Caco-2 (cell line): Measurements from ENCODE around the gene SMIM36. TPM values are rescaled to one million over a fixed set of nuclear protein-coding genes. Genes with fewer than 3 reads are reported as not detected.

Experiments used
- BruUV-seq: library from RNA; stranded (reverse); fragments of 400-500 nt; replicated peaks from 2 replicates; lab custom pipeline; 2021; lab: Mats Ljungman, UMichigan
- CTCF ChIA-PET: fragments of 300-600 bp; sonication (Branson Sonifier 250); formaldehyde crosslinking; loops from one replicate; lab custom pipeline; 2022; ENCODE audit warnings: antibody characterized with exemption; lab: Charles Lee
- POLR2A ChIA-PET: fragments of 300-600 bp; sonication (Branson Sonifier 250); formaldehyde crosslinking; loops from one replicate; lab custom pipeline; 2022; ENCODE audit warnings: antibody characterized with exemption; lab: Charles Lee
- DNase-seq, 2 experiments: peaks; one replicate each; pipeline versions ENCODE4 v3.0.0 to v3.0.0-alpha.2; 2020 to 2022
- H3K27me3 ChIP-seq: replicated peaks from 2 replicates; pipeline ENCODE4 v1.6.0; 2011; ENCODE audit warnings: low read length; ENCODE audit not compliant: control insufficient read depth, insufficient read depth
- H3K36me3 ChIP-seq: 2 replicates; pipeline ENCODE4 v1.5.1; 2011; ENCODE audit warnings: low read length; ENCODE audit not compliant: control insufficient read depth, insufficient read depth
- H3K4me1 ChIP-seq: fragments of 250-450 bp; sonication (Bioruptor Pico); 2 replicates; pipeline ENCODE4 v1.5.1; 2020; ENCODE audit warnings: mild to moderate bottlenecking
- H3K4me3 ChIP-seq: 2 replicates; pipeline ENCODE4 v1.5.1; 2011; ENCODE audit warnings: low read depth, mild to moderate bottlenecking, control low read depth, low read length
- H3K9me3 ChIP-seq: fragments of 250-450 bp; sonication (Bioruptor Pico); 2 replicates; pipeline ENCODE4 v1.5.1; 2020; ENCODE audit warnings: mild to moderate bottlenecking, moderate library complexity
- H3K27ac Mint-ChIP-seq: one replicate; pipeline ENCODE4 v1.8.0; 2022; ENCODE audit warnings: mixed read lengths; ENCODE audit not compliant: unreplicated experiment
- H3K27me3 Mint-ChIP-seq: one replicate; pipeline ENCODE4 v1.8.0; 2022; ENCODE audit warnings: mixed read lengths; ENCODE audit not compliant: insufficient read depth, unreplicated experiment
- H3K36me3 Mint-ChIP-seq: one replicate; pipeline ENCODE4 v1.8.0; 2022; ENCODE audit warnings: mild to moderate bottlenecking, mixed read lengths; ENCODE audit not compliant: insufficient read depth, unreplicated experiment
- H3K4me1 Mint-ChIP-seq: one replicate; pipeline ENCODE4 v1.8.0; 2022; ENCODE audit warnings: low read depth, mixed read lengths; ENCODE audit not compliant: unreplicated experiment
- H3K4me3 Mint-ChIP-seq: one replicate; pipeline ENCODE4 v1.8.0; 2022; ENCODE audit warnings: mild to moderate bottlenecking, moderate library complexity, mixed read lengths; ENCODE audit not compliant: unreplicated experiment
- H3K9me3 Mint-ChIP-seq: one replicate; pipeline ENCODE4 v1.8.0; 2022; ENCODE audit warnings: mixed read lengths; ENCODE audit not compliant: unreplicated experiment
- CTCF ChIP-seq, 2 experiments: fragments of 200-600 bp in 1 of 2; IDR thresholded peaks; 1 replicate in 1 of 2; 2 replicates in 1 of 2; pipeline versions ENCODE4 v1.5.1 to v1.8.0; 2011 to 2022; ENCODE audit warnings: antibody characterized with exemption in 1 of 2, control low read depth in 1 of 2, inconsistent platforms in 1 of 2, low read depth in 1 of 2, low read length in 1 of 2, mild to moderate bottlenecking in 1 of 2, moderate library complexity in 1 of 2; ENCODE audit not compliant: insufficient read depth in 1 of 2, severe bottlenecking in 1 of 2, unreplicated experiment in 1 of 2
- intact Hi-C: fragments of 100-400 bp; cut with micrococcal nuclease; formaldehyde crosslinking; loops from one replicate; pipeline ENCODE4 v1.10.0; 2022; ENCODE audit not compliant: unreplicated experiment
- total RNA-seq: library from RNA; stranded (reverse); gene quantifications from 2 replicates; pipeline ENCODE4 v1.2.3, GENCODE V29; 2022

Gene SMIM36
- total RNA-seq, 1 experiment from 2014 or later: not detected

GRCh38 chr17:55420776-55421178 lies 90.5 kb downstream of the SMIM36 start:
- intact Hi-C loops: loop anchor here (2.0 kb wide), 3 partner anchors 24 to 94 kb away; no protein-coding TSS in a partner anchor
- Mint-ChIP-seq H3K4me1 (peaks cover 65% of the 10 kb centered on the region), H3K4me3 (peak overlapping the region; percentile 90), H3K36me3 (peaks cover 46% of the 10 kb centered on the region), H3K27me3 (no peaks in the 10 kb centered on the region), H3K27ac (peak overlapping the region; percentile 81), H3K9me3 (no peaks in the 10 kb centered on the region)
- BruUV-seq: no TSS peak
- peak; percentile 37 to 41 for DNase-seq
- no peak for TF ChIP-seq CTCF (IDR thresholded peaks at IDR 0.05; ENCODE audit: insufficient read depth in 1 of 2, low read depth in 1 of 2, low read length in 1 of 2, severe bottlenecking in 1 of 2, unreplicated experiment in 1 of 2)
- CTCF ChIA-PET: no interaction called here
- no peaks in the 10 kb centered on the region for H3K9me3 ChIP-seq
- no peaks in the 10 kb centered on the region for H3K27me3 ChIP-seq
- peak overlapping the region; percentile 78 for H3K4me3 ChIP-seq
- POLR2A ChIA-PET: no interaction called here
- no peaks in the 10 kb centered on the region for H3K36me3 ChIP-seq
- H3K4me1 ChIP-seq: peaks cover 19% of the 10 kb centered on the region

GRCh38 chr17:55420067-55420775 lies 91.0 kb downstream of the SMIM36 start:
- no peak for DNase-seq
- H3K4me3 Mint-ChIP-seq: peak overlapping the region; percentile 90
- no TSS peak for BruUV-seq
- ChIA-PET CTCF (no interaction called here), POLR2A (no interaction called here)
- intact Hi-C loops: loop anchor here (2.0 kb wide), 3 partner anchors 25 to 95 kb away; no protein-coding TSS in a partner anchor
- no peak for TF ChIP-seq CTCF (IDR thresholded peaks at IDR 0.05; ENCODE audit: insufficient read depth in 1 of 2, low read depth in 1 of 2, low read length in 1 of 2, severe bottlenecking in 1 of 2, unreplicated experiment in 1 of 2)
- peaks cover 46% of the 10 kb centered on the region for H3K36me3 Mint-ChIP-seq
- no peaks in the 10 kb centered on the region for H3K9me3 Mint-ChIP-seq
- Histone ChIP-seq H3K9me3 (no peaks in the 10 kb centered on the region), H3K36me3 (no peaks in the 10 kb centered on the region), H3K4me3 (peak overlapping the region; percentile 78), H3K4me1 (peaks cover 19% of the 10 kb centered on the region), H3K27me3 (no peaks in the 10 kb centered on the region)
- H3K27me3 Mint-ChIP-seq: no peaks in the 10 kb centered on the region
- H3K4me1 Mint-ChIP-seq: peaks cover 60% of the 10 kb centered on the region
- peak overlapping the region; percentile 81 for H3K27ac Mint-ChIP-seq

GRCh38 chr17:55418369-55419268 lies 92.6 kb downstream of the SMIM36 start:
- peaks cover 19% of the 10 kb centered on the region for H3K4me1 ChIP-seq
- no peak overlapping the region for H3K4me3 ChIP-seq
- H3K4me1 Mint-ChIP-seq: peaks cover 59% of the 10 kb centered on the region
- H3K36me3 Mint-ChIP-seq: peaks cover 54% of the 10 kb centered on the region
- H3K36me3 ChIP-seq: no peaks in the 10 kb centered on the region
- BruUV-seq: no TSS peak
- intact Hi-C loops: no loop called here
- DNase-seq: no peak
- H3K27ac Mint-ChIP-seq: no peak overlapping the region
- no peaks in the 10 kb centered on the region for H3K27me3 Mint-ChIP-seq
- no peak for TF ChIP-seq CTCF (IDR thresholded peaks at IDR 0.05; ENCODE audit: insufficient read depth in 1 of 2, low read depth in 1 of 2, low read length in 1 of 2, severe bottlenecking in 1 of 2, unreplicated experiment in 1 of 2)
- H3K4me3 Mint-ChIP-seq: peak overlapping the region; percentile 40
- ChIA-PET POLR2A (interaction anchor here (2.0 kb wide), 1 partner anchor 28 kb away, joined by 6 read pairs; no protein-coding TSS in a partner anchor), CTCF (no interaction called here)
- H3K9me3 Mint-ChIP-seq: no peaks in the 10 kb centered on the region
- no peaks in the 10 kb centered on the region for H3K9me3 ChIP-seq
- no peaks in the 10 kb centered on the region for H3K27me3 ChIP-seq
